ENCODE data around the gene PLIN5.

Gene PLIN5

GRCh38 chr19:4580021-4580901, 45.2 kb upstream of the PLIN5 start:
- DNase-seq (ENCODE audit: extremely low read depth, low read depth), result no peak
- peak; percentile 3 for TF ChIP-seq CTCF (IDR thresholded peaks at IDR 0.05; ENCODE audit: low read depth, low read length)

- no peak for DNase-seq (ENCODE audit: extremely low read depth, low read depth)
These were observed 44.4 kb upstream of the PLIN5 start for GRCh38 chr19:4579389-4579788.

GRCh38 chr19:4578552-4579248, 43.7 kb upstream of the PLIN5 start:
- no peak for DNase-seq (ENCODE audit: extremely low read depth, low read depth)
- TF ChIP-seq CTCF (IDR thresholded peaks at IDR 0.05; ENCODE audit: low read depth, low read length), result no peak

More at GRCh38 chr19:4579389-4579788, 44.4 kb upstream of the PLIN5 start:
- no peak for TF ChIP-seq CTCF (IDR thresholded peaks at IDR 0.05; ENCODE audit: low read depth, low read length)

- TF ChIP-seq CTCF (IDR thresholded peaks at IDR 0.05; ENCODE audit: low read depth, low read length), result no peak
- no peak for DNase-seq (ENCODE audit: extremely low read depth, low read depth)
These were observed 42.2 kb upstream of the PLIN5 start for GRCh38 chr19:4577020-4577782.

GRCh38 chr19:4576016-4576933, 41.3 kb upstream of the PLIN5 start:
- TF ChIP-seq CTCF (IDR thresholded peaks at IDR 0.05; ENCODE audit: low read depth, low read length), result peak; percentile 67
- no peak for DNase-seq (ENCODE audit: extremely low read depth, low read depth)

GRCh38 chr19:4575267-4576015, 40.4 kb upstream of the PLIN5 start:
- DNase-seq (ENCODE audit: extremely low read depth, low read depth), result peak; percentile 80

More at GRCh38 chr19:4575267-4576015, 40.4 kb upstream of the PLIN5 start:
- no peak for TF ChIP-seq CTCF (IDR thresholded peaks at IDR 0.05; ENCODE audit: low read depth, low read length)
